Smooth muscle cell (in vitro differentiated cells): ENCODE measurements around the gene RPS15A. TPM values are rescaled to one million over a fixed set of nuclear protein-coding genes. Genes with fewer than 3 reads are reported as not detected.
"Not testable (repeated sequence)": the region's sequence is repeated elsewhere in the genome, so short reads cannot be mapped to it uniquely, and the experiment has no call there.

Experiments used
- DNase-seq: peaks from one replicate; lab custom pipeline; 2025; ENCODE audit not compliant: unreplicated experiment; lab: John Stamatoyannopoulos, UW
- H2AFZ ChIP-seq: fragments of 200-600 bp; sonication (generic); 2 replicates; pipeline ENCODE4 v1.6.0; 2016; ENCODE audit warnings: antibody characterized with exemption, low read depth, mild to moderate bottlenecking
- H3F3A ChIP-seq: fragments of 200-600 bp; sonication (generic); 2 replicates; pipeline ENCODE4 v1.6.0; 2017; ENCODE audit warnings: antibody characterized with exemption, low read depth
- H3K27ac ChIP-seq: fragments of 200-600 bp; sonication (generic); 2 replicates; pipeline ENCODE4 v1.5.1; 2016; ENCODE audit warnings: low read depth, mild to moderate bottlenecking
- H3K27me3 ChIP-seq: fragments of 200-600 bp; sonication (generic); 2 replicates; pipeline ENCODE4 v1.6.1; 2016; ENCODE audit warnings: low read depth, mild to moderate bottlenecking
- H3K36me3 ChIP-seq: fragments of 200-600 bp; sonication (generic); 2 replicates; pipeline ENCODE4 v1.5.1; 2016; ENCODE audit warnings: low read depth
- H3K4me1 ChIP-seq: fragments of 200-600 bp; sonication (generic); 2 replicates; pipeline ENCODE4 v1.5.1; 2016; ENCODE audit warnings: low read depth
- H3K4me2 ChIP-seq: fragments of 200-600 bp; sonication (generic); 2 replicates; pipeline ENCODE4 v1.6.0; 2016; ENCODE audit warnings: mild to moderate bottlenecking
- H3K4me3 ChIP-seq: fragments of 200-600 bp; sonication (generic); 2 replicates; pipeline ENCODE4 v1.5.1; 2016; ENCODE audit warnings: mild to moderate bottlenecking
- H3K79me2 ChIP-seq: fragments of 200-600 bp; sonication (generic); 2 replicates; pipeline ENCODE4 v1.6.0; 2016; ENCODE audit warnings: low read depth, mild to moderate bottlenecking
- H3K9ac ChIP-seq: fragments of 200-600 bp; sonication (generic); 2 replicates; pipeline ENCODE4 v1.6.0; 2016; ENCODE audit warnings: low read depth
- H3K9me3 ChIP-seq: fragments of 200-600 bp; sonication (generic); replicated peaks from 2 replicates; pipeline ENCODE4 v1.5.1; 2016; ENCODE audit warnings: low read depth
- H4K20me1 ChIP-seq: fragments of 200-600 bp; sonication (generic); 2 replicates; pipeline ENCODE4 v1.6.0; 2016; ENCODE audit warnings: low read depth
- CTCF ChIP-seq: fragments of 200-600 bp; sonication (generic); IDR thresholded peaks from 2 replicates; pipeline ENCODE4 v1.5.1; 2017; ENCODE audit warnings: borderline replicate concordance, mild to moderate bottlenecking, antibody characterized with exemption; ENCODE audit not compliant: insufficient read depth, poor library complexity, severe bottlenecking
- WGBS: methylation state at CpG from one replicate; pipeline ENCODE4 v1.1.7; 2016; ENCODE audit warnings: low lambda C conversion rate; 5-methylcytosine and 5-hydroxymethylcytosine counted together
- polyA plus RNA-seq: library from polyadenylated mRNA; unstranded; fragments of >200 nt; fragmentation: Nextera tagmentation; extraction: Ambion mirVana; gene quantifications from 2 replicates; pipeline ENCODE4 v1.2.1, GENCODE V29; 2016
- total RNA-seq: library from RNA; depleted of rRNA; stranded (reverse); fragments of >200 nt; gene quantifications from 2 replicates; pipeline ENCODE4 v1.2.3, GENCODE V29; 2014

The RPS15A gene
- total and polyA plus RNA-seq, 2 experiments from 2014 or later, result 589 to 3,271 TPM

DNA sequence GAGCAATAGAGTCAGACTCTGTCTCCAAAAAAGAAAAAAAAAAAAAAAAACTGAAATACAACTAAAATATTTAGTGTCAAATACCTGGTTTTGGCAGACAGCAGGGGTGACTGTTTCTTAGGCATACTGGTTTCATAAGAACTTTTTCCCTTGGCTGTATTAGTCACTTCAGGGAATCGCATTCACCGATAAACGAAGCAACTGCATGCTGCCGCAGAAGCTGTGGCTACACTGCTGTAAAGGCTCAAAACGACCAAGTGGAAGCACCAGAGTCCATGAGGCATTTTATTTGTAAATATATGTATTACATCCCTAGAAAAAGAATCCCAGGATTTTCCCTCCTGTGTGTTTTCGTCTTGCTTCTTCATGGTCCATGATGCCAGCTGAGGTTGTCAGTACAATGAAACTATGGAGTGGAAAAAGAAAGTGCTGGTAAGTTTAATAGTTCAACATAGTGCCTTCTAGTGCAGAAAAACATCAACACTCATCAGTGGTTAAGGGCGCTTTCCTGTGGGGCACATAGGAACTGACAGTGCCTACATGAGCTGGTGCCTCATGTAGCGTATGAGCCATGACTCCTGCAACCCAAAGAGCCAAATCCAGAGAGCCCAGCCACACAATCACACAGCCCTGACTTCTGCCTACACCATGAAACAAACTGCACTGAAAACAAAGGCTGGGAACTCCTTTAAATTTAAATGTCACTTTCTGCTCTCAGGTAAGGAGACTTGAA is 7.3 kb downstream of the RPS15A start:
- Histone ChIP-seq H3K79me2 (peaks cover 45% of the 10 kb centered on the region), H3F3A (peaks cover 20% of the 10 kb centered on the region), H3K27me3 (no peaks in the 10 kb centered on the region), H3K36me3 (peaks cover 22% of the 10 kb centered on the region), H4K20me1 (peaks cover 56% of the 10 kb centered on the region), H3K4me2 (no peak overlapping the region), H2AFZ (no peak overlapping the region), H3K27ac (no peak overlapping the region), H3K9ac (no peak overlapping the region), H3K4me1 (peaks cover 19% of the 10 kb centered on the region), H3K4me3 (no peak overlapping the region), H3K9me3 (no peaks in the 10 kb centered on the region)
- 92% methylated on average over 8 of the region's 8 CpGs for WGBS
- no peak for TF ChIP-seq CTCF
- DNase-seq, result no peak

DNA sequence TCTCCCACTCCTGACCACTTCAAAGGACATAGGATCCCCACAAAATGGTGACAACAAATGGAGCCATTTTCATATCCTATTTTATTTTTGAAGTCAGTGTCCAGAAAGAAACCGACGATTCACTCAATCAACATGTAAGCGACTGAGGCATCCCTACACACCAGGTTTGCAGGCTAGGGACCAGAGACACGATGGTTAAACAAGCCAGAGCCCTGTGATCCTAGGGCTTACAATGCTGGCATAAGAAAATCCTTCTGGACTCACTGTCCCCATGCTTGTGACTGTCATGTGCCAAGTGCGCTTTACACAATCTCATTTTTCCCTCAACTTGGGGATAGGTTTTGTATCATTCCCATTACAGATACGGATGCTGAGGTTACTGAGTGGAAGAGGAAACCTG is 8.9 kb downstream of the RPS15A start:
- not testable (repeated sequence) for DNase-seq, H3K4me1 ChIP-seq, H3K4me3 ChIP-seq, H3K27ac ChIP-seq, H3K4me2 ChIP-seq, H3K9ac ChIP-seq, H3K9me3 ChIP-seq, H3K27me3 ChIP-seq, H2AFZ ChIP-seq
- peaks cover 40% of the 10 kb centered on the region for H4K20me1 ChIP-seq
- 96% methylated on average over 6 of the region's 6 CpGs for WGBS
- H3F3A ChIP-seq, result peaks cover 20% of the 10 kb centered on the region
- peaks cover 29% of the 10 kb centered on the region for H3K79me2 ChIP-seq
- peaks cover 16% of the 10 kb centered on the region for H3K36me3 ChIP-seq

DNA sequence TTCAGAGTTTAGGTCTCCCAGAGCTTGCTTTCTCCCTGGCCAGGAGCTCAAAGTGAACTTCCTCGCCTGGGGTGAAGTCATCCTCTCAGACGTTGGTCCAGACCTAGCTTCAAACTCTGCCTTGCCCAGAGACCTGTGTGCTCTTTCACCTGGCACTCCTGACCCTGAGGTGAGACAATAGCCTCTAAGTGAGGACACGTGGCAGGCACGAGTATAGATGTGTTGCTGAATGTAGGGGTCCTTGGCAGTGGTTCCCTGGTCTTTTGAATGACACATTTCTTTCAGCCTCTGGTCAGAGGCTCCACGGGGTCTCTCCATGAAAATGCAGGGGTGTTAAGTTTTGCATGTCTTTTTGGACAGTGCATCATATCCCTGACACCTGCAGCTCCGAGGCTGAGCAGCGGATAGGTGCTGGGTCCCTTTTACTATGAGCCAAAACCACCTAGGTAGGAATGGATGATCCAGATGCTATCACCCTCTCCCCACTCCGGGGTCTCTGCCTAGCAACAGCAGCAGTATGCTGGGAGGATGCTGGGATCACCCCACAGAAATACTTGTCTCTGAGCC is 9.6 kb downstream of the RPS15A start:
- not testable (repeated sequence) for H3K4me3 ChIP-seq, H2AFZ ChIP-seq, H3K9ac ChIP-seq, H3K4me2 ChIP-seq, H3K27ac ChIP-seq, H3K9me3 ChIP-seq, H3K4me1 ChIP-seq, DNase-seq, H3K27me3 ChIP-seq
- H4K20me1 ChIP-seq, result peaks cover 33% of the 10 kb centered on the region
- H3K36me3 ChIP-seq, result peaks cover 16% of the 10 kb centered on the region
- H3F3A ChIP-seq, result peaks cover 20% of the 10 kb centered on the region
- 82% methylated on average over 7 of the region's 8 CpGs for WGBS
- H3K79me2 ChIP-seq, result peaks cover 22% of the 10 kb centered on the region

DNA sequence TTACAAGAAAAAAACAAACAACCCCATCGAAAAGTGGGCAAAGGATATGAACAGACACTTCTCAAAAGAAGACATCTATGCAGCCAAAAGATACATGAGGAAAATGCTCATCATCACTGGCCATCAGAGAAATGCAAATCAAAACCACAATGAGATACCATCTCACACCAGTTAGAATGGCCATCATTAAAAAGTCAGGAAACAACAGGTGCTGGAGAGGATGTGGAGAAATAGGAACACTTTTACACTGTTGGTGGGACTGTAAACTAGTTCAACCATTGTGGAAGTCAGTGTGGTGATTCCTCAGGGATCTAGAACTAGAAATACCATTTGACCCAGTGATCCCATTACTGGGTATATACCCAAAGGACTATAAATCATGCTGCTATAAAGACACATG is 12.5 kb downstream of the RPS15A start:
- H4K20me1 ChIP-seq, H3K9me3 ChIP-seq, DNase-seq, H3K4me1 ChIP-seq, H3K36me3 ChIP-seq, H3K27ac ChIP-seq, H3K4me3 ChIP-seq, H3K27me3 ChIP-seq, H3K4me2 ChIP-seq, H3F3A ChIP-seq, H3K79me2 ChIP-seq, H2AFZ ChIP-seq, H3K9ac ChIP-seq: not testable (repeated sequence)
- 100% methylated on average over 1 of the region's 1 CpG for WGBS

DNA sequence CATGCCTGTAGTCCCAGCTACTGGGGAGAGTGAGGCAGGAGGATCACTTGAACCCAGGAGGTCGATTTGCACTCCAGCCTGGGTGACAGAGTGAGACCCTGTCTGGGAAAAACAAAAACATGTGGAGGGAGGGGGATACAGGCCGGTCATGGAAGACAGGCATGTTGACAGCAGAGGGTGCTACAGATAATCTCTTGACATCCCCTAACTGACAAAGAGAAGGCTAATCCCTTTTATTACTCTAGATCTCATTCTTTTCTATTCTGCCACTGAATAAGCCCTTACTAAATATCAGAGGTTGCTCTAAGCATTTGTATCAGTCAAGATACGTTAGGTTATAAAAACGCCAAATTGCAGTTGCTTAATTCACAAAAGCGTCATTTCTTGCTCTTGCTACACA is 13.8 kb downstream of the RPS15A start:
- not testable (repeated sequence) for H3K36me3 ChIP-seq, H4K20me1 ChIP-seq, H3K4me1 ChIP-seq, H3K79me2 ChIP-seq, H3K27me3 ChIP-seq, H3K9me3 ChIP-seq, H3K4me3 ChIP-seq, H3K4me2 ChIP-seq, H3K9ac ChIP-seq, H2AFZ ChIP-seq, H3F3A ChIP-seq, H3K27ac ChIP-seq, DNase-seq
- WGBS, result 82% methylated on average over 5 of the region's 5 CpGs

GRCh38 chr16:18774651-18775050 is 15.5 kb downstream of the RPS15A start:
- not testable (repeated sequence) for H3K9me3 ChIP-seq, DNase-seq, H2AFZ ChIP-seq, H3K27me3 ChIP-seq, H4K20me1 ChIP-seq, H3F3A ChIP-seq, H3K4me1 ChIP-seq, H3K27ac ChIP-seq, H3K79me2 ChIP-seq, H3K9ac ChIP-seq, H3K36me3 ChIP-seq, H3K4me3 ChIP-seq, H3K4me2 ChIP-seq
- WGBS, result 94% methylated on average over 4 of the region's 4 CpGs

GRCh38 chr16:18772171-18772570 is 18.0 kb downstream of the RPS15A start:
- H2AFZ ChIP-seq, H3F3A ChIP-seq, H3K27ac ChIP-seq, H3K36me3 ChIP-seq, H3K9ac ChIP-seq, H3K4me3 ChIP-seq, H4K20me1 ChIP-seq, H3K4me2 ChIP-seq, H3K27me3 ChIP-seq, H3K4me1 ChIP-seq, H3K79me2 ChIP-seq, DNase-seq, H3K9me3 ChIP-seq: not testable (repeated sequence)
- 96% methylated on average over 7 of the region's 7 CpGs for WGBS
